K562 (cell line): ENCODE data around the gene ASB4. TPM values are rescaled to one million over a fixed set of nuclear protein-coding genes. Genes with fewer than 3 reads are reported as not detected.

ENCODE experiments used
- ATAC-seq: fragments of 200-7000 bp; cut with Tn5 transposase; 3 replicates; pipeline ENCODE4 v1.9.1; 2020; ENCODE audit warnings: moderate library complexity
- BruUV-seq: library from RNA; stranded (reverse); fragments of 400-500 nt; replicated peaks from 2 replicates; lab custom pipeline; 2021; lab: Mats Ljungman, UMichigan
- CTCF ChIA-PET: fragments of 300-600 bp; formaldehyde crosslinking; extraction: SDS; loops from one replicate; lab custom pipeline; 2021; ENCODE audit warnings: low intra/inter-chr PET ratio; lab: Yijun Ruan, JAX
- POLR2A ChIA-PET: fragments of 300-600, 350-650 bp; sonication (Branson Sonifier 250); formaldehyde crosslinking; extraction: SDS; loops from one replicate; lab custom pipeline; 2021; ENCODE audit warnings: antibody characterized with exemption, inconsistent platforms; lab: Yijun Ruan, JAX
- DNase-seq, 4 experiments: peaks; one replicate each; pipeline versions ENCODE4 v3.0.0 to v3.0.0-alpha.2; 2011 to 2018; ENCODE audit warnings: low spot score in 3 of 4, mixed read lengths in 3 of 4; ENCODE audit errors: extremely low read depth in 1 of 4
- FAIRE-seq: peaks from 2 replicates; lab custom pipeline; 2011; peaks lifted over from hg19 to GRCh38; lab: Jason Lieb, UNC
- H2AFZ ChIP-seq: 2 replicates; pipeline ENCODE4 v1.6.0; 2011; ENCODE audit warnings: low read depth, low read length, control low read depth, inconsistent platforms
- H3K27ac ChIP-seq: fragments of 200-600 bp; 3 replicates; pipeline ENCODE4 v1.8.0; 2011; ENCODE audit warnings: low read depth, mild to moderate bottlenecking, control low read depth, inconsistent platforms, low read length, moderate library complexity, mixed read lengths; ENCODE audit errors: extremely low read depth
- H3K27me3 ChIP-seq, 2 experiments: fragments of 300-600 bp in 1 of 2; 2 replicates in 1 of 2; 3 replicates in 1 of 2; pipeline versions ENCODE4 v1.6.0 to v1.8.0; 2011; ENCODE audit warnings: inconsistent platforms in 2 of 2, low read length in 2 of 2, mild to moderate bottlenecking in 1 of 2, mixed read lengths in 1 of 2, moderate library complexity in 1 of 2; ENCODE audit not compliant: control insufficient read depth in 2 of 2, insufficient read depth in 2 of 2
- H3K36me3 ChIP-seq: fragments of 300-600 bp; 3 replicates; pipeline ENCODE4 v1.8.0; 2011; ENCODE audit warnings: mild to moderate bottlenecking, low read length, inconsistent platforms; ENCODE audit not compliant: control insufficient read depth, insufficient read depth
- H3K4me1 ChIP-seq, 2 experiments: fragments of 200-600 bp in 1 of 2; replicated peaks in 1 of 2; 2 replicates in 1 of 2; 3 replicates in 1 of 2; pipeline versions ENCODE4 v1.5.1 to v1.8.0; 2011; ENCODE audit warnings: inconsistent platforms in 2 of 2, low read length in 2 of 2, mild to moderate bottlenecking in 1 of 2, mixed read lengths in 1 of 2, moderate library complexity in 1 of 2; ENCODE audit not compliant: control insufficient read depth in 2 of 2, insufficient read depth in 2 of 2
- H3K4me2 ChIP-seq: 2 replicates; pipeline ENCODE4 v1.6.1; 2011; ENCODE audit warnings: low read length, control low read depth, inconsistent platforms, mixed read lengths; ENCODE audit not compliant: insufficient read depth
- H3K4me3 ChIP-seq: fragments of 200-600 bp; sonication (generic), shearing (Covaris generic); 2 replicates; pipeline ENCODE4 v1.5.1; 2016; ENCODE audit warnings: control low read depth, inconsistent platforms
- H3K79me2 ChIP-seq: fragments of 200-600 bp; 3 replicates; pipeline ENCODE4 v1.8.0; 2011; ENCODE audit warnings: low read length, inconsistent platforms; ENCODE audit not compliant: control insufficient read depth, insufficient read depth
- H3K9ac ChIP-seq, 2 experiments: 2 replicates each; pipeline versions ENCODE4 v1.6.0 to v1.6.1; 2011; ENCODE audit warnings: low read depth in 2 of 2, low read length in 2 of 2, control low read depth in 1 of 2, inconsistent platforms in 1 of 2, mild to moderate bottlenecking in 1 of 2, mixed read lengths in 1 of 2; ENCODE audit not compliant: insufficient read depth in 1 of 2
- H3K9me1 ChIP-seq: one replicate; pipeline ENCODE4 v1.6.0; 2011; ENCODE audit warnings: inconsistent platforms, mild to moderate bottlenecking, low read length, moderate library complexity; ENCODE audit not compliant: control insufficient read depth, insufficient read depth
- H3K9me3 ChIP-seq: replicated peaks from 2 replicates; pipeline ENCODE4 v1.5.1; 2011; ENCODE audit warnings: low read depth, low read length, inconsistent platforms; ENCODE audit not compliant: control insufficient read depth, insufficient read depth
- H4K20me1 ChIP-seq: replicated peaks from 2 replicates; pipeline ENCODE4 v1.6.1; 2011; ENCODE audit warnings: low read length, inconsistent platforms, mixed read lengths; ENCODE audit not compliant: control insufficient read depth, insufficient read depth
- MTF1 ChIP-seq: fragments of 250-450 bp; sonication (Bioruptor Pico); IDR thresholded peaks from 2 replicates; pipeline ENCODE4 v1.9.0; 2021; ENCODE audit warnings: moderate library complexity, mild to moderate bottlenecking, inconsistent platforms, borderline replicate concordance
- NCOA4 ChIP-seq: fragments of 450-650 bp; IDR thresholded peaks from 2 replicates; pipeline ENCODE4 v1.6.1; 2018; ENCODE audit warnings: mild to moderate bottlenecking; ENCODE audit not compliant: partially characterized antibody
- NR2C2 ChIP-seq, 2 experiments: fragments of 200-800 bp in 1 of 2; sonication (Bioruptor generic) in 1 of 2; sonication (generic) in 1 of 2; formaldehyde crosslinking in 1 of 2; IDR thresholded peaks; 2 replicates each; pipeline versions ENCODE4 v1.6.1 to v1.8.0; 2016 to 2022; ENCODE audit warnings: mild to moderate bottlenecking in 1 of 2, missing compliant biosample characterization in 1 of 2, missing genetic modification characterization in 1 of 2, missing genetic modification reagents in 1 of 2
- RFX5 ChIP-seq: IDR thresholded peaks from 2 replicates; pipeline ENCODE4 v1.6.1; 2011; ENCODE audit warnings: low read depth, mild to moderate bottlenecking, improper control_type of control experiment, low read length
- RUNX1 ChIP-seq: sonication (generic); IDR thresholded peaks from 2 replicates; pipeline ENCODE4 v1.6.1; 2016; ENCODE audit warnings: antibody characterized with exemption, low read depth
- SAFB ChIP-seq: fragments of 200-400 bp; formaldehyde crosslinking; IDR thresholded peaks from 2 replicates; pipeline ENCODE4 v1.6.1; 2017; ENCODE audit warnings: low read depth, low read length, borderline replicate concordance
- TEAD1 ChIP-seq, 2 experiments: fragments of 450-650 bp in 1 of 2; sonication (generic) in 1 of 2; formaldehyde crosslinking; IDR thresholded peaks; 2 replicates each; pipeline versions ENCODE4 v1.4.0 to v1.8.0; 2020 to 2022; ENCODE audit warnings: mild to moderate bottlenecking in 2 of 2, missing genetic modification reagents in 1 of 2
- ZNF146 ChIP-seq: IDR thresholded peaks from one replicate; pipeline ENCODE4 v1.6.1; 2018; ENCODE audit warnings: missing compliant biosample characterization; ENCODE audit not compliant: unreplicated experiment
- ZNF197 ChIP-seq: fragments of 200-800 bp; sonication (Bioruptor generic); IDR thresholded peaks from 2 replicates; pipeline ENCODE4 v1.6.1; 2016; ENCODE audit warnings: low read depth, missing genetic modification characterization, missing compliant biosample characterization
- ZNF274 ChIP-seq: IDR thresholded peaks from 2 replicates; pipeline ENCODE4 v1.6.1; 2011; ENCODE audit warnings: low read depth, mild to moderate bottlenecking, low read length, moderate library complexity, borderline replicate concordance
- ZNF695 ChIP-seq: fragments of 450-650 bp; formaldehyde crosslinking; IDR thresholded peaks from 2 replicates; pipeline ENCODE4 v1.4.0; 2020; ENCODE audit warnings: mild to moderate bottlenecking, moderate library complexity
- ZNF79 ChIP-seq: fragments of 250-450 bp; sonication (Bioruptor Pico); IDR thresholded peaks from 2 replicates; pipeline ENCODE4 v1.4.0; 2020; ENCODE audit warnings: low read depth, mild to moderate bottlenecking, moderate library complexity
- ZZZ3 ChIP-seq: fragments of 450-650 bp; IDR thresholded peaks from 2 replicates; pipeline ENCODE4 v1.6.1; 2016; ENCODE audit warnings: antibody characterized with exemption, mild to moderate bottlenecking, moderate library complexity
- WGBS: fragments of 100-300 bp; shearing (Covaris generic); methylation state at CpG from one replicate; pipeline ENCODE4 v1.1.6; 2016; ENCODE audit warnings: low coverage, mixed read lengths; ENCODE audit not compliant: insufficient coverage; ENCODE audit errors: missing lambda C conversion rate; 5-methylcytosine and 5-hydroxymethylcytosine counted together
- in situ Hi-C: fragments of 300-500 bp; cut with MboI; formaldehyde crosslinking; loops from 4 replicates; pipeline ENCODE4 v1.15.0; 2018; ENCODE audit warnings: inconsistent platforms, mixed read lengths
- intact Hi-C: fragments of 100-400 bp; cut with micrococcal nuclease; formaldehyde crosslinking; loops from 2 replicates; pipeline ENCODE4 v1.14.2; 2022
- polyA plus RNA-seq, 8 experiments: library from polyadenylated mRNA; depleted of rRNA in 4 of 8; stranded (reverse) in 5 of 8; unstranded in 3 of 8; fragments of >200 nt; fragmentation: Nextera tagmentation in 2 of 8; fragmentation: Illumina TruSeq in 1 of 8; extraction: Ambion mirVana in 2 of 8; extraction: Trizol in 1 of 8; gene quantifications; 2 replicates each; pipeline versions ENCODE4 v1.2.1 to v1.2.3, GENCODE V29; 2011 to 2014; ENCODE audit warnings: inconsistent platforms in 1 of 8, missing spikeins in 1 of 8
- total RNA-seq, 7 experiments: library from RNA; depleted of rRNA in 6 of 7; stranded (reverse); fragments of >200 nt in 6 of 7; fragmentation: Illumina TruSeq in 2 of 7; extraction: Trizol in 2 of 7; gene quantifications; 2 replicates each; pipeline versions ENCODE4 v1.2.1 to v1.2.3, GENCODE V29; 2011 to 2021; ENCODE audit warnings: low replicate concordance in 1 of 7
- TF ChIP-seq, protein P1 (sequence below), 2 experiments: IDR thresholded peaks; 2 replicates each; pipeline ENCODE4 v1.6.1; 2012; ENCODE audit warnings: improper control_type of control experiment in 2 of 2, low read depth in 2 of 2, low read length in 2 of 2, borderline replicate concordance in 1 of 2
- TF ChIP-seq, protein P2 (sequence below): IDR thresholded peaks from 2 replicates; pipeline ENCODE4 v1.6.1; 2016; ENCODE audit warnings: missing genetic modification characterization, missing compliant biosample characterization

ASB4 gene
- total and polyA plus RNA-seq, 9 of the 15 experiments (the other 6 are each of a cell fraction or from before 2014, with no cell fraction given): 0.03 to 0.07 TPM; not detected in 7

DNA sequence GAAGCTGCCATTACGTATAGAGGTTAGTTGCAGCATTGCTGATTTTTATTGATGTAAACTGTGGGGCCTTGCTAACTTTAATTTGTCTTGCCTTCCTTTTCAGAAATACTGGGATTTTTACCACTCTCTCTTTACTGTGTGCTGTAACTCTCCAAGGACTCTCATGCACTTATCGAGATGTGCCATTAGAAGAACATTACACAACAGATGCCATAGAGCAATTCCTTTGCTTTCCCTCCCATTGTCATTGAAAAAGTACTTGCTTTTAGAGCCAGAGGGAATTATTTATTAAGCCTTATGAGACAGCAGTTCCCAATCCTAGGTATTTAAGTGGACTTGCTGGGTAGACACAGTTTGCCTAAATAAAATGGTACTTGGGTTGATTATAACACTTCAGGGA, 51.7 kb downstream of the ASB4 start:
- TF ChIP-seq RUNX1 (no peak), TEAD1 (CRISPR knock-in tag; IDR thresholded peaks at IDR 0.05) (no peak), NCOA4 (no peak), ZZZ3 (no peak), ZNF197 (CRISPR knock-in tag) (no peak), ZNF274 (no peak), MTF1 (no peak), SAFB (no peak), ZNF695 (no peak), ZNF146 (no peak), ZNF79 (CRISPR knock-in tag) (no peak), RFX5 (no peak), NR2C2 (CRISPR knock-in tag; IDR thresholded peaks at IDR 0.05) (no peak), NR2C2 (tag; IDR thresholded peaks at IDR 0.05) (no peak)
- TF ChIP-seq, protein P1, sequence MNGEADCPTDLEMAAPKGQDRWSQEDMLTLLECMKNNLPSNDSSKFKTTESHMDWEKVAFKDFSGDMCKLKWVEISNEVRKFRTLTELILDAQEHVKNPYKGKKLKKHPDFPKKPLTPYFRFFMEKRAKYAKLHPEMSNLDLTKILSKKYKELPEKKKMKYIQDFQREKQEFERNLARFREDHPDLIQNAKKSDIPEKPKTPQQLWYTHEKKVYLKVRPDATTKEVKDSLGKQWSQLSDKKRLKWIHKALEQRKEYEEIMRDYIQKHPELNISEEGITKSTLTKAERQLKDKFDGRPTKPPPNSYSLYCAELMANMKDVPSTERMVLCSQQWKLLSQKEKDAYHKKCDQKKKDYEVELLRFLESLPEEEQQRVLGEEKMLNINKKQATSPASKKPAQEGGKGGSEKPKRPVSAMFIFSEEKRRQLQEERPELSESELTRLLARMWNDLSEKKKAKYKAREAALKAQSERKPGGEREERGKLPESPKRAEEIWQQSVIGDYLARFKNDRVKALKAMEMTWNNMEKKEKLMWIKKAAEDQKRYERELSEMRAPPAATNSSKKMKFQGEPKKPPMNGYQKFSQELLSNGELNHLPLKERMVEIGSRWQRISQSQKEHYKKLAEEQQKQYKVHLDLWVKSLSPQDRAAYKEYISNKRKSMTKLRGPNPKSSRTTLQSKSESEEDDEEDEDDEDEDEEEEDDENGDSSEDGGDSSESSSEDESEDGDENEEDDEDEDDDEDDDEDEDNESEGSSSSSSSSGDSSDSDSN (IDR thresholded peaks at IDR 0.05; ENCODE audit: borderline replicate concordance in 1 of 2, low read depth in 2 of 2, low read length in 2 of 2): no peak
- TF ChIP-seq, protein P2, sequence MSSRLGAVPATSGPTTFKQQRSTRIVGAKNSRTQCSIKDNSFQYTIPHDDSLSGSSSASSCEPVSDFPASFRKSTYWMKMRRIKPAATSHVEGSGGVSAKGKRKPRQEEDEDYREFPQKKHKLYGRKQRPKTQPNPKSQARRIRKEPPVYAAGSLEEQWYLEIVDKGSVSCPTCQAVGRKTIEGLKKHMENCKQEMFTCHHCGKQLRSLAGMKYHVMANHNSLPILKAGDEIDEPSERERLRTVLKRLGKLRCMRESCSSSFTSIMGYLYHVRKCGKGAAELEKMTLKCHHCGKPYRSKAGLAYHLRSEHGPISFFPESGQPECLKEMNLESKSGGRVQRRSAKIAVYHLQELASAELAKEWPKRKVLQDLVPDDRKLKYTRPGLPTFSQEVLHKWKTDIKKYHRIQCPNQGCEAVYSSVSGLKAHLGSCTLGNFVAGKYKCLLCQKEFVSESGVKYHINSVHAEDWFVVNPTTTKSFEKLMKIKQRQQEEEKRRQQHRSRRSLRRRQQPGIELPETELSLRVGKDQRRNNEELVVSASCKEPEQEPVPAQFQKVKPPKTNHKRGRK (tag): no peak
- Histone ChIP-seq H3K27ac (no peak overlapping the region), H3K4me2 (no peak overlapping the region), H3K27me3 (no peaks in the 10 kb centered on the region), H2AFZ (no peak overlapping the region), H4K20me1 (no peaks in the 10 kb centered on the region), H3K4me1 (no peaks in the 10 kb centered on the region), H3K4me3 (no peak overlapping the region), H3K9ac (no peak overlapping the region), H3K9me1 (no peaks in the 10 kb centered on the region), H3K36me3 (no peaks in the 10 kb centered on the region), H3K9me3 (no peaks in the 10 kb centered on the region), H3K79me2 (no peaks in the 10 kb centered on the region)
- ChIA-PET POLR2A (no interaction called here), CTCF (no interaction called here)
- in situ Hi-C loops (no loop called here), intact Hi-C loops (no loop called here)
- ATAC-seq (no peak), FAIRE-seq (no peak), DNase-seq (no peak)
- 2% methylated on average over 2 of the region's 2 CpGs for WGBS
- BruUV-seq: no TSS peak
